ENCODE results near the gene PCED1B. TPM values are rescaled to one million over a fixed set of nuclear protein-coding genes. Genes with fewer than 3 reads are reported as not detected.

Gene PCED1B
- total RNA-seq, 6 donors from 2014 or later, result 4.6 to 53.4 (median 11.7) TPM

GRCh38 chr12:47091009-47091408 is 11.6 kb downstream of the PCED1B start:
- Histone ChIP-seq H3K4me3 (no peak overlapping the region), H3K27ac (no peak overlapping the region), H3K9me3 (no peaks in the 10 kb centered on the region), H3K36me3 (no peaks in the 10 kb centered on the region), H3K27me3 (no peaks in the 10 kb centered on the region), H3K4me1 (peaks cover 0 to 19% (median 10%) of the 10 kb centered on the region in 4 donors)
- ATAC-seq (ENCODE audit: low FRiP score in 2 of 2) (no peak), DNase-seq (no peak)
- 91 to 93% methylated on average over 2 of the region's 2 CpGs for WGBS, 2 donors
- TF ChIP-seq EP300 (IDR thresholded peaks at IDR 0.05) (no peak), POLR2AphosphoS5 (IDR thresholded peaks at IDR 0.05) (no peak), POLR2A (IDR thresholded peaks at IDR 0.05) (no peak), CTCF (IDR thresholded peaks at IDR 0.05) (no peak)

DNA sequence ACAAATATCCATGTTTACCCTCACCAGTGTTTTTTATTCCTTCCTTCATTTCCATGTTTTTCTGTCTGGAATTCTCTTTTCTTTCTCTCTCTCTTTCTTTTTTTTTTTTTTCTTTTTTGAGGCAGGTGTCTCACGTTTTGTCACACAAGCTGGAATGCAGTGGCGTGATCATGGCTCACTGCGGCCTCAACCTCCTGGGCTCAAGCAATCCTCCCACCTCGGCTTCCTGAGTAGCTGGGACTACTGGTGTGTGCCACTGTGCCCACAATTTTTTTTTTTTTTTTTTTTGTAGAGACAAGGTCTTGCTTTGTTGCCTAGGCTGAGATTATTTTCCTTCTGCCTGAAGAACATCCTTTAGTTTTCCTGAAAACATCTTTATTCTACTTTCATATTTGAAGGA is 15.4 kb downstream of the PCED1B start:
- DNase-seq (no peak), ATAC-seq (ENCODE audit: low FRiP score in 2 of 2) (no peak)
- Histone ChIP-seq H3K4me1 (peaks cover 9 to 14% (median 12%) of the 10 kb centered on the region in 4 donors), H3K27me3 (no peaks in the 10 kb centered on the region), H3K36me3 (no peaks in the 10 kb centered on the region), H3K27ac (no peak overlapping the region), H3K4me3 (no peak overlapping the region), H3K9me3 (no peaks in the 10 kb centered on the region)
- TF ChIP-seq POLR2AphosphoS5 (IDR thresholded peaks at IDR 0.05) (no peak), CTCF (IDR thresholded peaks at IDR 0.05) (no peak), EP300 (IDR thresholded peaks at IDR 0.05) (no peak), POLR2A (IDR thresholded peaks at IDR 0.05) (no peak)
- 82 to 92% methylated on average over 3 to 4 of the region's 4 CpGs for WGBS, 2 donors

GRCh38 chr12:47095446-47096236 is 16.2 kb downstream of the PCED1B start:
- Histone ChIP-seq H3K9me3 (no peaks in the 10 kb centered on the region), H3K36me3 (no peaks in the 10 kb centered on the region), H3K4me1 (peaks cover 9 to 14% (median 12%) of the 10 kb centered on the region in 4 donors), H3K27me3 (no peaks in the 10 kb centered on the region), H3K4me3 (no peak overlapping the region), H3K27ac (no peak overlapping the region)
- 47 to 81% methylated on average over 3 of the region's 3 CpGs for WGBS, 2 donors
- DNase-seq (no peak), ATAC-seq (ENCODE audit: low FRiP score in 2 of 2) (no peak)
- TF ChIP-seq POLR2AphosphoS5 (IDR thresholded peaks at IDR 0.05) (no peak), EP300 (IDR thresholded peaks at IDR 0.05) (no peak), POLR2A (IDR thresholded peaks at IDR 0.05) (no peak), CTCF (IDR thresholded peaks at IDR 0.05) (no peak)

- Histone ChIP-seq H3K4me1 (peaks cover 9 to 14% (median 12%) of the 10 kb centered on the region in 4 donors), H3K9me3 (no peaks in the 10 kb centered on the region), H3K27me3 (no peaks in the 10 kb centered on the region), H3K4me3 (no peak overlapping the region), H3K27ac (peak overlapping the region in 2 of 4 donors; percentile 1 to 13), H3K36me3 (no peaks in the 10 kb centered on the region)
- no peak for ATAC-seq (ENCODE audit: low FRiP score in 2 of 2)
- TF ChIP-seq CTCF (IDR thresholded peaks at IDR 0.05), result no peak
- no peak for TF ChIP-seq EP300 (IDR thresholded peaks at IDR 0.05)
- TF ChIP-seq POLR2A (IDR thresholded peaks at IDR 0.05), result no peak
- TF ChIP-seq POLR2AphosphoS5 (IDR thresholded peaks at IDR 0.05), result no peak
- no peak for DNase-seq
- WGBS, 2 donors, result 56 to 63% methylated on average over 7 of the region's 7 CpGs
Measured at GRCh38 chr12:47097276-47097896, 18.0 kb downstream of the PCED1B start.

All from upper lobe of left lung (tissue), 6 donors.